Suppressor macrophage treated with lipopolysaccharide for 1 hour (primary cell): ENCODE measurements around the gene SLC66A2.
"Not testable (repeated sequence)": the region's sequence is repeated elsewhere in the genome, so short reads cannot be mapped to it uniquely, and the experiment has no call there.

Source experiments
- DNase-seq, 3 donors: peaks; one replicate each; pipeline ENCODE4 v3.0.0-alpha.2; 2020 to 2022

Gene SLC66A2

DNA sequence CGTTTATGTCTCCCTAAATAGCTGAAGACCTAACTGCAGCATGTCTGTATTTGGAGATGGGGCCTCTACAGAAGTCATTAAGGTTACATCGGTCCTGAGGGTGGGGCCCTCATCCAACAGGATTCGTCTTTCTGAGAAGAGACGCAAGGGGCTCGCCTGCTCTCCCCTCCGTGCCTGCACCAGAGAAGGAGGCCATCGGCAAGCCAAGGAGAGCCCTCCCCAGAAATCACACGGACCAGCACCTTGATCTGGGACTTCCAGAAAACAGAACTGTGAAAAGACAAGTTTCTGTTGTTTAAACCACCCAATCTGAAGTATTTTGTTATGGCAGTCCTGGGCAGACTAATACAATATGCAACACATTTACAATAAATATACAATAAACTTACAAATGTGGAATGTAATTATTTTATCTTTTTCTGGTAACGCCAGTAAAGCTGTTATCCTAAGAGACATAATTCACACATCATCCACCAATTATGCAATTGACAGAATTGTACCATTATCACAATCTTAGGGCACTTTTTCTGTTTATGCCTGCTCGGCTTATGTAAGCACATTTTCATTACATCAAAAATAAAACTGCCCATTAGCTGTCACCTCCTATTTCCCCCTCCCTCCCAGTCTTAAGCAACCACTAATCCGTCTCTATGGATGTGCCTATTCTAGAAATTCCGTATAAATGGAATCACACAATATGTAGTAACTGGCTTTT lies 19.1 kb upstream of the SLC66A2 start:
- DNase-seq = no peak

DNA sequence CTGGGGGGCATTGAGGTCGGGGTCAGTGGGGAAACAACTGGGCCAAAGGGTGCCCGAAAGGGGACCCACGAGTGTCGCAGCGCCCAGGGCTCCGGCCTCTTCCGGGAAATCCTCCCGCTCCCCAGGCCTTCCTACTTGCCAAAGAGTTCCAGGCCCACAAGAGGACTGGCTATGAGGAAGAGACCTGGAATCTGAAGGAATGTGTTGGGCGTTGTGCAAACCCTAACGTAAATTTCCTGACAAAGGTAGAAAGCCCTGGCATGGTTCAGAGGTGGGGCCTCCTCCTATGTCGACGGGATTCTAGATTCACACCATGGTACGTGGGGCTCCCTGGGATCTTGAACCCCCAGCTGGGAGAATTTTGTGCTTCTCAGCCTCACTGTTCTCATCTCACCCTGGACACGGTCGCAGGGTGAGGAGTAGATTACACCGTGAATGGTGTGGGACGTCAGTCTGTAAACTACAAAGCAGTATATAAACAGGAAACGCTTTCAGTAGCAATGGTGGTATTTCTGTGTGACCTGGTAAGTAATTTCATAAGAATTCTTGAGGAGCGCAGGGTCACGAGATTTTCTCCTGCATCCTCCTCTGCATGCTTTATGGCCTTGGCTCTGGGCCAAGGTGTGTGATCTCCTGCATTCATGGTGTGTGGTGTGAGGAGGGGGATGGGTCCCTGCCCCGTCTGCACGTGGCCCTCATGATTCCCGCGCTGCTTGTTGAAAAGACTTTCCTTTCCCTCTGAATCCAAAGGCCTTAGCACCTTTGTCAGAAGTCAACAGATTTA lies 13.9 kb upstream of the SLC66A2 start:
- peak in 2 of 3 donors; percentile 43 to 53 for DNase-seq

DNA sequence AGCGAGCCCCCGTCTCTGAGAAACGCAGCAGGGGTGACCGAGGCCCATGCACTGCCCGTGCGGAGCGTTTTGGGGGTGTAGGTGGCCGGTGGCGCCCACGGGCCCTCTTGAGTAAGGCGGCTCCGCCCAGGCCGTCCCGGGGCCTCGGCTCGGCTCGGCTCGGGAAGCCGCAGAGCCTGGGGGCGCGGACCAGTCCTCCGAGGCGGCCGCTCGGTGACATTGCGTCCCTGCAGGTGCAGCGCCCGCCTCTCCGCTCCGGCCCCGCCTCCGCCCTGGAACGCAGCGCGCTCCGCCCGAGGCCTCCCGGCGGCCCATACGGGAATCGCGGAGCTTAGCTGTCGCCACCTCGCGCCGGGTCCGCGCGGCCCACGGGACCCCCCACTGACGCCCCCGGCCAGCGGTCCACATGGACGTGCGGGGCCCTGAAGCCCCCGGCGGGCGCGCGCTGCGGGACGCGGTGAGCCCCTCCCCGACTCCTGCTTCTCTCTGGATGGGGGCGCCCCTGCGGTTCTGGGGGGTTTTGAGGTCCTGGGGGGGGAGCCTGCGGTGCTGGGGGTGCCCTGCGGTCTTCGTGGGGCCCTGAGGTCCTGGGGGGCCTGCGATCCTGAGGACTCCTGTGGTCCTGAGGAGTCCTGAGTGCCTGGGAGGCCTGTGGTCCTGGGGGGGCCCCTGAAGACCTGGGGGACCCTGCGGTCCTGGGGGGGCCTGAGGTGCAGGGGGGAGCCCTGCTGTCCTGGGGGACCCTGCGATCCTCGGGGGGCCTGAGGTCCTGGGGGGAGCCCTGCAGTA lies 13.1 kb upstream of the SLC66A2 start, which contains the start of gene HSBP1L1:
HSBP1L1 (plus strand) TSS at position 314 of the 789 bp plus-strand sequence; CDS start at position 407, 93 bp downstream.
- DNase-seq = peak; percentile 62 to 83 (median 71)

GRCh38 chr18:79963658-79964329 lies 12.3 kb upstream of the SLC66A2 start:
- DNase-seq = no peak

- no peak for DNase-seq
These were observed 11.6 kb upstream of the SLC66A2 start for GRCh38 chr18:79962835-79963657.

- no peak for DNase-seq
These were observed 10.9 kb upstream of the SLC66A2 start for GRCh38 chr18:79962311-79962710.

GRCh38 chr18:79961527-79962291 lies 10.3 kb upstream of the SLC66A2 start:
- DNase-seq = peak; percentile 42 to 47 (median 47)

GRCh38 chr18:79960921-79961526 lies 9.6 kb upstream of the SLC66A2 start:
- no peak for DNase-seq

GRCh38 chr18:79960161-79960801 lies 8.8 kb upstream of the SLC66A2 start:
- not testable (repeated sequence) for DNase-seq

DNA sequence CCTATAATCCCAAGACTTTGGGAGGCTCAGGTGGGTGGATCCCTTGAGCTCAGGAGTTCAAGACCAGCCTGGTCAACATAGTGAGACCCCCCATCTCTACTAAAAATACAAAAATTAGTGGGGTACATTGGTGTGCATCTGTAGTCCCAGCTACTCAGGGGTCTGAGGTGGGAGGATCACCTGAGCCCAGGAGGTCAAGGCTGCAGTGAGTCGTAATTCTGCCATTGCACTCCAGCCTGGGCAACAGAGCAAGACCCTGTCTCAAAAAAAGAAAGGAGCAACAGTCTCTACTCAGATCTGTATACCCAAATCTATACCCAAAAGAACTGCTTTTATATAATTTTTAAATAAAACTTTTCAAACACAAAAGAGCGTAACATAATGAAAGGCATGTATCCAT lies 7.5 kb upstream of the SLC66A2 start:
- DNase-seq = no peak

GRCh38 chr18:79956276-79956675 lies 4.8 kb upstream of the SLC66A2 start:
- DNase-seq = no peak

- DNase-seq = peak; percentile 83 to 88 (median 85)
These were observed 4.0 kb upstream of the SLC66A2 start for GRCh38 chr18:79955302-79956075.

GRCh38 chr18:79954791-79955190 lies 3.3 kb upstream of the SLC66A2 start:
- peak in 1 of 3 donors; percentile 26 for DNase-seq

DNA sequence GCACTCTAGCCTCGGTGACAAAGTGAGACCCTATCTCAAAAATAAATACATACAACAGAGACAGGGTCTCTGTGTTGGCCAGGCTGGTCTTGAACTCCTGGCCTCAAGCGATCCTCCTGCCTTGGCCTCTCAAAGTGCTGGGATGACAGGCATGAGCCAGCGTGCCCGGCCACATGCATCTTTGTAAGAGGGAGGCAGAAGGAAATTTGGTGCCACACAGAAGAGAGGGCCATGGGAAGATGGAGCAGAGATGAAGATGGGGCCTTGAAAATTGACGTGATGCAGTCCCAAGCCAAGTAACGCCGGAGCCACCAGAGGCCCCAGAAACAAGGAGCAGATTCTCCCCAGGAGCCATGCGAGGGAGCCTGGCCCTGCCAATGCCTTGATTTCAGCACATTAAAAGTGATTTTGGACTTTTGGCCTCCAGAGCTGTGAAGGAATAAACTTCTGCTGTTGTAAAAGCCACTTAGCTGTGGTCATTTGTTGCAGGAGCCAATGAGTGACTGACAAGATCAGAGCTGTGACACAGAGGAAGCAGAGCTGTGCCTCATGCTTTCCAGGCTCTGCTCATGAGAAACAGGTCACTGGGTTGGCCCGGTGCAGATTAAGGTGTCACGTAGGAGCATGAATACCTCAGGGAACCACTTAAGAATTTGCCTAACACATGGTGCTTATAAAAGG lies 2.7 kb upstream of the SLC66A2 start:
- peak; percentile 39 to 62 (median 47) for DNase-seq

- no peak for DNase-seq
These were observed 1.6 kb upstream of the SLC66A2 start for GRCh38 chr18:79952996-79953559.

DNA sequence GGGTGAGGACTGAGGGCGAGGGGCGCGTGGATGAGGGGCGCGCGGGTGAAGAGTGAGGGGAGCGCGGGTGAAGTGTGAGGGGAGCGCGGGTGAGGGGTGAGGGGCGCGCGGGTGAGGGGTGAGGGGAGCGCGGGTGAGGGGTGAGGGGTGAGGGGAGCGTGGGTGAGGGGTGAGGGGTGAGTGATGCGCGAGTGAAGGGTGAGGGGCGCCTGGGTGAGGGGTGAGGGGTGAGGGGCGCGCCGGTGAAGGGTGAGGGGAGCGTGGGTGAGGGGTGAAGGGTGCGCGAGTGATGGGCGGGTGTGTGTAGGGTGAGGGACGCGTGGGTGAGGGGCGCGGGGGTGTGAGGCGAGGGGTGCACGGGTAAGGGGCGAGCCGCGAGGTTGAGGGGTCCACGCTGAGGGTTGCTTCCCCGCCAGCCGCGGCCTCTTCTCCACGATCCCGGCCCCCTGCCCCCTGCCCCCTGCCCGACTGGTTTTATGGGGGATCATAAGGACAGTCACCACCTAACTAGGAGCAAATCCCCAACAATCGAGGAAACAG lies 1.1 kb upstream of the SLC66A2 start:
- DNase-seq = no peak

DNA sequence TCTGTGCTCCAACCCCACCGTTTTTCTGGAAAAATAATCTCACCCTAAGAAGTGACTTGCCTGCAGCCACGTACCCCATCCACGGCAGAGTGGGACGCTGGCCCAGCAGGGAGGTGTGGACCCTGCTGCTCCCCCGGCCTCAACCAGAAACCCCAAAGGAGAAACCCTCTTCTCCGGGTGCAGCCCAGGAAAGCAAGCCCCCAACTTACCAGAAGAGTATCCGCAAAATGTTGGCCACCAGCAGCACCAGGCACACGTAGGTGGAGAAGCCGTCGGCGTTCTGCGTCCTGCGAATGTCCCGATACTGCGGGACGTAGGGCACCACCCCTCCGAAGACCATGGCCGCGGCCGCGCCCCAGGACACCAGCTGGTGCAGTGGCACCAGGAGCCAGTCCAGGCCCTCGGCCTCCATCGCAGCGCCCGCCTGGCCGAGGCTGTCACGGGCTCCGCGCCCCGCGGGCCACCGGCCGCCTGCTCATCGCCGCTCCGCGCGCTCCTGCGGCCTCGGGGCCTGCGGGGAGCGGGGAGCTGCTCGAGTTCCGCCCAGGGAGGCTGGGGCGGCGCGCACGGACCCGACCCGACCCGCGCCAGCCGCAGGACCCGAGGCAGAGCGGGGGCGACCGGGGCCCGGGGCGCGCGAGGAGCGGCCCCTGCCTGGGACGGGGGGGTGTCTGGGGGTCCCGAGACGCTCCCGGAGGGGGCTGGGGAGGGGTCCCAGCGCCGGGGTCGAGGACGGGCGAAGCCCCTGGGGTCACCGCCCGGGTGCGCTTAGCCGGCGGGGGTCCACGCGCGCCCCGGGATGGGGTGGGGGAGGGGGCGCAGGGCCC lies 725 bp downstream of the SLC66A2 start:
- peak; percentile 62 to 82 (median 68) for DNase-seq
